ENCODE results near the gene CAMSAP1.

GRCh38 chr9:135895202-135895848 is 12.0 kb downstream of the CAMSAP1 start:
- TF ChIP-seq POLR2A (IDR thresholded peaks at IDR 0.05): no peak
- no peak for TF ChIP-seq CTCF (IDR thresholded peaks at IDR 0.05)
- TF ChIP-seq POLR2AphosphoS5 (IDR thresholded peaks at IDR 0.05): no peak
- TF ChIP-seq EP300 (IDR thresholded peaks at IDR 0.05): no peak
